GM12892 (cell line): ENCODE measurements around the gene ITSN1.

Source experiments
- POLR2A ChIP-seq: IDR thresholded peaks from 2 replicates; pipeline ENCODE4 v1.6.1; 2011; ENCODE audit warnings: low read depth, low read length, control low read depth
- TAF1 ChIP-seq: IDR thresholded peaks from 2 replicates; pipeline ENCODE4 v1.6.1; 2011; ENCODE audit warnings: low read depth, mild to moderate bottlenecking, control low read depth, low read length, borderline replicate concordance

- TF ChIP-seq TAF1 (no peak), POLR2A (no peak)
Measured at GRCh38 chr21:33661146-33661545, 18.8 kb downstream of the ITSN1 start.
